ENCODE results near the gene NAA15. TPM values are rescaled to one million over a fixed set of nuclear protein-coding genes. Genes with fewer than 3 reads are reported as not detected.

NAA15 gene
- total RNA-seq, 2 donors from 2014 or later: 24.4 to 41.0 TPM

DNA sequence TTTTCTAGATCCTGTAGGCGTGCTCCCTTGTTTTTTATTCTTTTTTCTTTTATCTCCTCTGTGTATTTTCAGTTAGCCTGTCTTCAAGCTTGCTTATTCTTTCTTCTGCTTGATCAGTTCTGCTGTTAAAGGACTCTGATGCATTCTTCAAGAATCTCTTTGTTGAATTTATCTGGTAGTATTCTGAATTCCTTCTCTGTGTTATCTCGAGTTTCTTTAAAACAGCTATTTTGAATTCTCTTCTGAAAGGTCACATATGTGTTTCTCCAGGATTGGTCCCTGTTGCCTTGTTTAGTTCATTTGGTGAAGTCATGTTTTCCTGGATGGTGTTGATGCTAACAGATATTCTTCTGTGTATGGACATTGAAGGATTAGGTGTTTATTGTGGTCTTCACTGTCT, 167.9 kb downstream of the NAA15 start:
- Histone ChIP-seq H3K4me3 (no peak overlapping the region), H3K36me3 (peaks cover 11% of the 10 kb centered on the region), H3K4me1 (ENCODE audit: control insufficient read depth in 1 of 2, low read depth in 2 of 2) (peaks cover 0 to 27% of the 10 kb centered on the region in 2 donors), H3K27ac (no peak overlapping the region), H3K27me3 (replicated peaks; ENCODE audit: insufficient read depth) (no peaks in the 10 kb centered on the region), H3K9me3 (no peaks in the 10 kb centered on the region)
- no peak for TF ChIP-seq CTCF (IDR thresholded peaks at IDR 0.05)
- DNase-seq (ENCODE audit: low spot score): no peak
- ATAC-seq (ENCODE audit: insufficient number of reproducible peaks, low FRiP score, low read depth): no peak

Other genes with a start within 250 kb of the NAA15 start
- 100 to 1,000 TPM in 1 of 2 donors, 10 to 100 TPM in 1; 80.6 to 111 TPM for gene ELF2, start 124.3 kb upstream of the NAA15 start, total RNA-seq
- gene MGARP, start 21.3 kb upstream of the NAA15 start, total RNA-seq: 1 to 10 TPM; 4.2 to 8.9 TPM
- 10 to 100 TPM; 12.3 to 16.4 TPM for gene NDUFC1, start 972 bp downstream of the NAA15 start, total RNA-seq
- gene RAB33B, start 152.6 kb downstream of the NAA15 start, total RNA-seq: 10 to 100 TPM in 1 of 2 donors, 1 to 10 TPM in 1; 8.7 to 14.2 TPM